Upper lobe of right lung (tissue), 1 donor: ENCODE measurements around the gene ZDHHC3. TPM values are rescaled to one million over a fixed set of nuclear protein-coding genes. Genes with fewer than 3 reads are reported as not detected.
A peak's percentile ranks its signal among the peaks of the same experiment; 100 is the strongest.
"Not testable (repeated sequence)": the region's sequence is repeated elsewhere in the genome, so short reads cannot be mapped to it uniquely, and the experiment has no call there.

ENCODE experiments used
- ATAC-seq: fragments of 200-7000 bp; cut with Tn5 transposase; one replicate; pipeline ENCODE4 v1.9.1; 2020; ENCODE audit warnings: mild to moderate bottlenecking, moderate library complexity
- DNase-seq: peaks from one replicate; pipeline ENCODE4 v3.0.0-alpha.2; 2020
- H3K27ac ChIP-seq: fragments of 200-600 bp; one replicate; pipeline ENCODE4 v1.8.0; 2022
- H3K27me3 ChIP-seq: fragments of 200-600 bp; one replicate; pipeline ENCODE4 v1.8.0; 2022; ENCODE audit warnings: mild to moderate bottlenecking
- H3K36me3 ChIP-seq: fragments of 200-600 bp; one replicate; pipeline ENCODE4 v1.8.0; 2022
- H3K4me1 ChIP-seq: fragments of 200-600 bp; one replicate; pipeline ENCODE4 v1.8.0; 2022
- H3K4me3 ChIP-seq: fragments of 200-600 bp; one replicate; pipeline ENCODE4 v1.8.0; 2022; ENCODE audit warnings: mild to moderate bottlenecking
- H3K9me3 ChIP-seq: fragments of 200-600 bp; one replicate; pipeline ENCODE4 v1.8.0; 2022
- intact Hi-C: fragments of 100-400 bp; cut with DNase I; formaldehyde crosslinking; loops from one replicate; pipeline ENCODE4 v1.11.0; 2022
- total RNA-seq: library from RNA; stranded (reverse); fragmentation: NEBNext Ultra II Directional; extraction: Animal tissue kit (Norgen Biotek cat#: 25700); gene quantifications from one replicate; pipeline ENCODE4 v1.2.1, GENCODE V29; 2021
- TF ChIP-seq, protein P1 (sequence below): fragments of 200-600 bp; IDR thresholded peaks from one replicate; pipeline ENCODE4 v1.8.0; 2022; ENCODE audit warnings: antibody characterized with exemption
- donor health status: DM: no; HTN: yes; CAD: no; lungs with severe emphysema.

ZDHHC3 gene
- total RNA-seq, 1 donor from 2014 or later, result 125 TPM

DNA sequence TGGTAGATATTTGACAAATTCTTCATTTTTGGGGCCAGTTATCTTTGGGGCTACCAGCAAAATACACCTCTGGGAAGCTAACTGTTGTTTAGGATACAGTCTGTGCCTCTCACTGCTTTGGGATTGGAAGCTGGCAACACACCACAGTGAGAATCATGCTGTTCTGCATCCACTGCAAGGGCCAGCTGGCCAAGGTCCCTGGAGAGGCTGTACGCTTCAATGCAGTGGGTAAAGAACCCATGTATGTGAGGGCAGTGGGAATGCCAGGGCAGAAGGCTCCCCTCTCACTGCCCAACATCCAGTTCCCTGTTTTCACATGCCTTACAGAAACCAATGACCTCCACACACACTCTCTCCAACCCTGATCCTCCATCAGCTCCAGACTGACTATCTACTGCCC is 20.1 kb downstream of the ZDHHC3 start:
- no peak for DNase-seq
- TF ChIP-seq, protein P1, sequence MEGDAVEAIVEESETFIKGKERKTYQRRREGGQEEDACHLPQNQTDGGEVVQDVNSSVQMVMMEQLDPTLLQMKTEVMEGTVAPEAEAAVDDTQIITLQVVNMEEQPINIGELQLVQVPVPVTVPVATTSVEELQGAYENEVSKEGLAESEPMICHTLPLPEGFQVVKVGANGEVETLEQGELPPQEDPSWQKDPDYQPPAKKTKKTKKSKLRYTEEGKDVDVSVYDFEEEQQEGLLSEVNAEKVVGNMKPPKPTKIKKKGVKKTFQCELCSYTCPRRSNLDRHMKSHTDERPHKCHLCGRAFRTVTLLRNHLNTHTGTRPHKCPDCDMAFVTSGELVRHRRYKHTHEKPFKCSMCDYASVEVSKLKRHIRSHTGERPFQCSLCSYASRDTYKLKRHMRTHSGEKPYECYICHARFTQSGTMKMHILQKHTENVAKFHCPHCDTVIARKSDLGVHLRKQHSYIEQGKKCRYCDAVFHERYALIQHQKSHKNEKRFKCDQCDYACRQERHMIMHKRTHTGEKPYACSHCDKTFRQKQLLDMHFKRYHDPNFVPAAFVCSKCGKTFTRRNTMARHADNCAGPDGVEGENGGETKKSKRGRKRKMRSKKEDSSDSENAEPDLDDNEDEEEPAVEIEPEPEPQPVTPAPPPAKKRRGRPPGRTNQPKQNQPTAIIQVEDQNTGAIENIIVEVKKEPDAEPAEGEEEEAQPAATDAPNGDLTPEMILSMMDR, result no peak
- peak; percentile 2 for ATAC-seq

DNA sequence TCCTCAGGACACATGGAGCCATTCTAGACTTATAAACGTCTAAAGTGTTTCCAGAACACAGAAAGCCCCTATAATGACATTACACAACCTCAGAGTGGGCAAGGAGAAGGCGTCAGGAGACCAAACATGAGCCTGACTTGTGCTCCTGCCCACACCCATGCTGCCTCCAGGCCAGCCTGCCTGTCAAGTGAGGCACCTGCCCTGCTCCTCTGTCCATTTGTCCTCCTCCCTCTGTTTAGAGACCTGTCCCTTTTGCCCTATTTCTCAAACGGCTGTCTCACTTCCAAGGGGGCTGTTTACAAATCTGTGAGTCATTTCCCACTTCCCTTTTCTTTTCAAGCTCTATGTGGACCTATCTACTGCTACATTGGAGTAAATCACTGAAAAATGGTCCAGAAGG is 21.0 kb downstream of the ZDHHC3 start:
- intact Hi-C loops, result no loop called here
- Histone ChIP-seq H3K4me1 (peaks cover 42% of the 10 kb centered on the region), H3K27me3 (no peaks in the 10 kb centered on the region), H3K36me3 (peaks cover 28% of the 10 kb centered on the region), H3K9me3 (no peaks in the 10 kb centered on the region), H3K4me3 (no peak overlapping the region), H3K27ac (peak overlapping the region; percentile 74)
- peak; percentile 82 for ATAC-seq
- peak; percentile 78 for DNase-seq
- TF ChIP-seq, protein P1, result no peak

More for the DNA sequence above, 20.1 kb downstream of the ZDHHC3 start:
- Histone ChIP-seq H3K36me3 (peaks cover 28% of the 10 kb centered on the region), H3K27me3 (no peaks in the 10 kb centered on the region), H3K4me1 (peaks cover 42% of the 10 kb centered on the region), H3K27ac (no peak overlapping the region), H3K9me3 (no peaks in the 10 kb centered on the region), H3K4me3 (no peak overlapping the region)
- intact Hi-C loops, result no loop called here

DNA sequence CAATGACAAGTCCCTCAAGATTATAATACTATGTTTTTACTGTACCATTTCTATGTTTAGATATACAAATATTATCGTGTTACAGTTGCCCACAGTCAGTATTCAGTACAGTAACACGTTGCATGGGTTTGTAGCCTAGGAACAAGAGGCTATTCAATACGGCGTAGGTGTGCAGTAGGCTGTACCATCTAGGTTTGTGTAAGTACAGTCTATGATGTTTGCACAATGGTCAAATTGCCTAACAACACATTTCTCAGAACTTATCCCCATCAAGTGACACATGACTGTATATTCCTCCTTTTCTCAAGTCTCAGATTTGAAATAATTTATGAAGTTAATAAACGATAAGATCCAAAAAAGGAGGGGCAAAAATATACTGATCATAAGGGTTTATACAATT is 21.7 kb downstream of the ZDHHC3 start:
- Histone ChIP-seq H3K27ac (peak overlapping the region; percentile 74), H3K9me3 (no peaks in the 10 kb centered on the region), H3K36me3 (peaks cover 28% of the 10 kb centered on the region), H3K4me1 (peaks cover 42% of the 10 kb centered on the region), H3K27me3 (no peaks in the 10 kb centered on the region), H3K4me3 (no peak overlapping the region)
- ATAC-seq, result peak; percentile 85
- TF ChIP-seq, protein P1, result no peak
- intact Hi-C loops, result no loop called here
- no peak for DNase-seq

DNA sequence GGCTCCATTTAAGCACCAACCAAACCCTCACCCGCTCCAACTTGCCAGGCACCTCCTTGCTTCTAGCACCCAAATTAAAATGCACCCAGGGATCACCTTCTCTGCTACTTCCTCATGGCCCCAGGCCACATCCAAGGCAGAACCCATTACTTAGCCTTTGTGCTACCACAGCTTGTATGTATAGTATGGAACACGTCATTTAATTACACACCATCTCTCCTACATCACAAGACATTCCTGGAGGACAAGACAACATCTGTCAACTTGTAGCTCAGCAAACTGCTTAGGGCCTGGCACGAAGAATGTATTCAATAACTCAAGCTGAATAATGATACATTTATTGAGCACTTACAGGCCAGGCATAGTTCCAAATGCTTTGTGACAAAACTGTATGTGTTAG is 23.3 kb downstream of the ZDHHC3 start:
- TF ChIP-seq, protein P1, result no peak
- no peak for DNase-seq
- ATAC-seq, result no peak
- peaks cover 28% of the 10 kb centered on the region for H3K4me1 ChIP-seq
- H3K4me3 ChIP-seq, result no peak overlapping the region
- H3K36me3 ChIP-seq, result peaks cover 12% of the 10 kb centered on the region
- H3K9me3 ChIP-seq, result no peaks in the 10 kb centered on the region
- H3K27me3 ChIP-seq, result no peaks in the 10 kb centered on the region
- intact Hi-C loops, result no loop called here
- no peak overlapping the region for H3K27ac ChIP-seq

DNA sequence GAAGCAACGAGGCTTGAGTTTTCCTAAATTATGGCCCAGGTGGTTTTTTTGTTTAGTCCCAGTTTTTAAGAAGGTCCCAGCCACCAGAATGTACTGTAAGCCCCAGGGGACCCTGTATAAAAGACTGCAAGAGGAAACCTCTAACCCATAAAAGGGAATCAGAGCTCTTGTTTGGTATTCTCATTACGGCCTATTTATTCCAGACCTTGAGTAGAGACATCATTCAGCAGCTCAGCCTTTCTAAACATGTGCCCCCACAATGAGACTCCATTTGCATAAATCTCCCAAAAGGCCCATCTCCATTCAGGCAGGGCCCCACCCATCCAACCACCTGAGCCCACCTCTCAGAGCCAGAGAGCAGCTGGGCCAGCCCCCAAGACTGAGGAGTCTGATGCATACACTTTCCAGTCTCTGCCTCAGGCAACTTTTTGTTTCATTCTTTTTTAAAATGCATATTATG is 25.7 kb downstream of the ZDHHC3 start:
- Histone ChIP-seq H3K9me3 (no peaks in the 10 kb centered on the region), H3K27ac (no peak overlapping the region), H3K36me3 (peaks cover 8% of the 10 kb centered on the region), H3K4me3 (no peak overlapping the region), H3K4me1 (peaks cover 13% of the 10 kb centered on the region), H3K27me3 (no peaks in the 10 kb centered on the region)
- ATAC-seq (no peak), DNase-seq (no peak)
- intact Hi-C loops, result no loop called here
- TF ChIP-seq, protein P1, result no peak

DNA sequence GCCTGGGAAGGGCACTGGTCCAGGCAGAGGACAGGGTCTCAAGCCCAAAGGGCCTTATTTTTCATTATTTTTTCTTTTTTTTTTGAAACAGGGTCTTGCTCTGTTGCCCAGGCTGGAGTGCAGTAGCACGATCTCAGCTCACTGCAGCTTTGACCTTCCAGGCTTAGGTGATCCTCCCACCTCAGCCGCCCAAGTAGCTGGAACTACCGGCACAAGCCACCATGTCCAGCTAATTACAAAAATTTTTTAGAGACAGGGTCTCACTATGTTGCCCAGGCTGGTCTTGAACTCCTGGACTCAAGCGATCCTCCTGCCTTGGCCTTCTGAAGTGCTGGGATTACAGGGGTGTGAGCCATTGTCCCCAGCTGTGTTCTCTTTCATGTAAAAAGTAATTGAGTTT is 26.2 kb downstream of the ZDHHC3 start:
- intact Hi-C loops, ATAC-seq: not testable (repeated sequence)

More for the DNA sequence above, 26.2 kb downstream of the ZDHHC3 start:
- H3K4me3 ChIP-seq, H3K9me3 ChIP-seq, H3K4me1 ChIP-seq, DNase-seq, H3K27me3 ChIP-seq, H3K27ac ChIP-seq: not testable (repeated sequence)
- H3K36me3 ChIP-seq, result peaks cover 13% of the 10 kb centered on the region
